H1 (cell line): ENCODE data around the gene EIF4EBP2. TPM values are rescaled to one million over a fixed set of nuclear protein-coding genes. Genes with fewer than 3 reads are reported as not detected.

Experiments
- CTCF ChIA-PET: fragments of 300-600 bp; sonication (Branson Sonifier 250); formaldehyde crosslinking; loops from one replicate; lab custom pipeline; 2021; ENCODE audit not compliant: partially characterized antibody; lab: Charles Lee
- POLR2A ChIA-PET: fragments of 300-600 bp; sonication (Branson Sonifier 250); formaldehyde crosslinking; loops from one replicate; lab custom pipeline; 2021; ENCODE audit warnings: inconsistent platforms; ENCODE audit not compliant: partially characterized antibody; lab: Charles Lee
- DNase-seq, 2 experiments: peaks; one replicate each; pipeline versions ENCODE4 v3.0.0 to v3.0.0-alpha.2; 2010 to 2022; ENCODE audit warnings: low spot score in 2 of 2, low read depth in 1 of 2, mixed read lengths in 1 of 2
- FAIRE-seq: peaks from 2 replicates; lab custom pipeline; 2011; peaks lifted over from hg19 to GRCh38; lab: Jason Lieb, UNC
- H2AFZ ChIP-seq: 2 replicates; pipeline ENCODE4 v1.8.1; 2012; ENCODE audit warnings: low read length, inconsistent platforms
- H2AK5ac ChIP-seq: 2 replicates; pipeline ENCODE4 v1.6.1; 2013; ENCODE audit warnings: low read depth, low read length
- H2BK120ac ChIP-seq: replicated peaks from 2 replicates; pipeline ENCODE3; 2013; ENCODE audit warnings: low read depth, low read length, inconsistent platforms
- H2BK12ac ChIP-seq: 2 replicates; pipeline ENCODE4 v1.6.1; 2013; ENCODE audit warnings: low read depth, low read length
- H2BK15ac ChIP-seq: 2 replicates; pipeline ENCODE4 v1.6.1; 2013; ENCODE audit warnings: low read length
- H2BK20ac ChIP-seq: 2 replicates; pipeline ENCODE4 v1.6.1; 2013; ENCODE audit warnings: low read length
- H2BK5ac ChIP-seq: 2 replicates; pipeline ENCODE4 v1.6.1; 2013; ENCODE audit warnings: low read depth, low read length
- H3K14ac ChIP-seq: 2 replicates; pipeline ENCODE4 v1.6.1; 2013; ENCODE audit warnings: inconsistent platforms; ENCODE audit not compliant: insufficient read length
- H3K18ac ChIP-seq: 2 replicates; pipeline ENCODE4 v1.6.1; 2013; ENCODE audit warnings: low read length; ENCODE audit errors: extremely low read depth
- H3K23ac ChIP-seq: 2 replicates; pipeline ENCODE4 v1.6.1; 2013; ENCODE audit warnings: inconsistent platforms; ENCODE audit not compliant: insufficient read length
- H3K23me2 ChIP-seq: 2 replicates; pipeline ENCODE4 v1.6.1; 2013; ENCODE audit warnings: low read depth, low read length
- H3K27ac ChIP-seq: 2 replicates; pipeline ENCODE4 v1.6.1; 2011; ENCODE audit warnings: low read depth, low read length, inconsistent platforms
- H3K27me3 ChIP-seq, 4 experiments: replicated peaks in 1 of 4; 1 replicate in 1 of 4; 2 replicates in 3 of 4; pipeline versions ENCODE4 v1.6.1 to v1.8.1; 2011 to 2013; ENCODE audit warnings: low read length in 3 of 4, mild to moderate bottlenecking in 3 of 4, inconsistent platforms in 2 of 4, mixed read lengths in 2 of 4, moderate library complexity in 1 of 4; ENCODE audit not compliant: control insufficient read depth in 3 of 4, insufficient read depth in 3 of 4; ENCODE audit errors: extremely low read depth in 1 of 4
- H3K36me3 ChIP-seq, 4 experiments: 2 replicates each; pipeline versions ENCODE4 v1.6.1 to v1.8.1; 2011 to 2013; ENCODE audit warnings: mild to moderate bottlenecking in 4 of 4, low read length in 3 of 4, moderate library complexity in 2 of 4, control low read depth in 1 of 4, inconsistent platforms in 1 of 4; ENCODE audit not compliant: insufficient read depth in 4 of 4, control insufficient read depth in 2 of 4
- H3K4ac ChIP-seq: replicated peaks from 2 replicates; pipeline ENCODE3; 2013; ENCODE audit warnings: low read length, low read depth, mixed read lengths, inconsistent platforms; ENCODE audit not compliant: insufficient read length
- H3K4me1 ChIP-seq, 4 experiments: replicated peaks in 1 of 4; 1 replicate in 1 of 4; 2 replicates in 3 of 4; pipeline versions ENCODE4 v1.6.1 to v1.8.1; 2011 to 2013; ENCODE audit warnings: low read length in 3 of 4, inconsistent platforms in 2 of 4, mixed read lengths in 1 of 4; ENCODE audit not compliant: insufficient read depth in 4 of 4, control insufficient read depth in 3 of 4
- H3K4me2 ChIP-seq, 2 experiments: 2 replicates each; pipeline versions ENCODE4 v1.6.1 to v1.8.1; 2011 to 2013; ENCODE audit warnings: low read depth in 2 of 2, low read length in 2 of 2, control low read depth in 1 of 2, inconsistent platforms in 1 of 2, mild to moderate bottlenecking in 1 of 2; ENCODE audit not compliant: insufficient read depth in 1 of 2
- H3K4me3 ChIP-seq, 4 experiments: fragments of 200-600, 300-600 bp in 1 of 4; sonication (generic), shearing (Covaris generic), sonication (Bioruptor Twin) in 1 of 4; 2 replicates each; pipeline versions ENCODE4 v1.5.1 to v1.8.1; 2011 to 2016; ENCODE audit warnings: low read length in 4 of 4, low read depth in 3 of 4, control low read depth in 2 of 4, inconsistent platforms in 2 of 4, mild to moderate bottlenecking in 2 of 4, mixed read lengths in 1 of 4, moderate library complexity in 1 of 4; ENCODE audit not compliant: insufficient read depth in 2 of 4; ENCODE audit errors: extremely low read depth in 1 of 4
- H3K56ac ChIP-seq: replicated peaks from 2 replicates; pipeline ENCODE3; 2013; ENCODE audit warnings: low read depth, mild to moderate bottlenecking, mixed read lengths, low read length, inconsistent platforms; ENCODE audit not compliant: insufficient read length
- H3K79me1 ChIP-seq: 2 replicates; pipeline ENCODE4 v1.6.1; 2013; ENCODE audit warnings: low read depth, low read length, control low read depth
- H3K79me2 ChIP-seq, 2 experiments: 2 replicates each; pipeline versions ENCODE4 v1.6.1 to v1.8.1; 2012 to 2013; ENCODE audit warnings: low read length in 2 of 2, mild to moderate bottlenecking in 2 of 2, inconsistent platforms in 1 of 2; ENCODE audit not compliant: insufficient read depth in 2 of 2, control insufficient read depth in 1 of 2
- H3K9ac ChIP-seq, 4 experiments: replicated peaks in 1 of 4; 1 replicate in 1 of 4; 2 replicates in 3 of 4; pipeline versions ENCODE4 v1.6.1 to v1.8.1; 2011 to 2013; ENCODE audit warnings: low read depth in 3 of 4, low read length in 3 of 4, control low read depth in 2 of 4, mild to moderate bottlenecking in 2 of 4, moderate library complexity in 2 of 4, inconsistent platforms in 1 of 4; ENCODE audit errors: extremely low read depth in 1 of 4
- H3K9me3 ChIP-seq, 2 experiments: 2 replicates each; pipeline versions ENCODE4 v1.6.1 to v1.8.1; 2012 to 2013; ENCODE audit warnings: mild to moderate bottlenecking in 2 of 2, moderate library complexity in 2 of 2, control low read depth in 1 of 2, inconsistent platforms in 1 of 2, low read depth in 1 of 2, low read length in 1 of 2, mixed read lengths in 1 of 2; ENCODE audit not compliant: insufficient read depth in 2 of 2
- H4K20me1 ChIP-seq, 2 experiments: replicated peaks in 1 of 2; 2 replicates each; pipeline versions ENCODE3 to v1.8.1; 2011 to 2013; ENCODE audit warnings: inconsistent platforms in 2 of 2, low read length in 2 of 2, mild to moderate bottlenecking in 1 of 2; ENCODE audit not compliant: insufficient read depth in 2 of 2, control insufficient read depth in 1 of 2
- H4K5ac ChIP-seq: 2 replicates; pipeline ENCODE4 v1.6.1; 2013; ENCODE audit warnings: low read length, low read depth, mixed read lengths, inconsistent platforms; ENCODE audit not compliant: insufficient read length
- H4K8ac ChIP-seq: 2 replicates; pipeline ENCODE4 v1.8.0; 2013; ENCODE audit warnings: mild to moderate bottlenecking, moderate library complexity, low read length, inconsistent platforms; ENCODE audit not compliant: insufficient read depth; ENCODE audit errors: extremely low read depth
- H4K91ac ChIP-seq: replicated peaks from 2 replicates; pipeline ENCODE3; 2013; ENCODE audit warnings: low read length, mixed read lengths, inconsistent platforms; ENCODE audit not compliant: insufficient read length
- BCL11A ChIP-seq, 2 experiments: IDR thresholded peaks; one replicate each; pipeline ENCODE4 v1.6.1; 2011; ENCODE audit warnings: low read depth in 2 of 2, low read length in 2 of 2, mild to moderate bottlenecking in 2 of 2
- E2F6 ChIP-seq: IDR thresholded peaks from 2 replicates; pipeline ENCODE4 v1.6.1; 2012; ENCODE audit warnings: inconsistent platforms
- EP300 ChIP-seq, 2 experiments: IDR thresholded peaks; 1 replicate in 1 of 2; 2 replicates in 1 of 2; pipeline ENCODE4 v1.6.1; 2011 to 2012; ENCODE audit warnings: low read depth in 2 of 2, low read length in 2 of 2, mild to moderate bottlenecking in 2 of 2, borderline replicate concordance in 1 of 2, inconsistent platforms in 1 of 2, moderate library complexity in 1 of 2
- GTF2F1 ChIP-seq: IDR thresholded peaks from 2 replicates; pipeline ENCODE4 v1.6.1; 2012; ENCODE audit warnings: low read depth, low read length, improper control_type of control experiment, borderline replicate concordance
- NRF1 ChIP-seq: IDR thresholded peaks from 2 replicates; pipeline ENCODE4 v1.6.1; 2011; ENCODE audit warnings: mild to moderate bottlenecking, low read depth, low read length, improper control_type of control experiment
- POLR2A ChIP-seq, 2 experiments: IDR thresholded peaks; 1 replicate in 1 of 2; 2 replicates in 1 of 2; pipeline ENCODE4 v1.6.1; 2011; ENCODE audit warnings: low read depth in 2 of 2, low read length in 2 of 2, mild to moderate bottlenecking in 2 of 2; ENCODE audit errors: control extremely low read depth in 1 of 2
- SP4 ChIP-seq: IDR thresholded peaks from 2 replicates; pipeline ENCODE4 v1.6.1; 2012; ENCODE audit warnings: low read length, inconsistent platforms
- SRF ChIP-seq: IDR thresholded peaks from 2 replicates; pipeline ENCODE4 v1.6.1; 2011; ENCODE audit warnings: mild to moderate bottlenecking, low read depth, low read length, moderate library complexity
- SUZ12 ChIP-seq: fragments of 200-600 bp; sonication (generic); IDR thresholded peaks from 2 replicates; pipeline ENCODE4 v1.6.1; 2012; ENCODE audit warnings: mild to moderate bottlenecking, inconsistent platforms, low read length, moderate library complexity, mixed read lengths
- WGBS, 2 experiments: shearing (Covaris generic) in 1 of 2; methylation state at CpG; one replicate each; pipeline versions ENCODE4 v1.1.6 to v1.1.7; 2013 to 2015; ENCODE audit warnings: low lambda C conversion rate in 2 of 2, mixed read lengths in 2 of 2, inconsistent platforms in 1 of 2, low coverage in 1 of 2, missing lambda C conversion rate in 1 of 2; ENCODE audit not compliant: insufficient replicate concordance in 2 of 2, insufficient coverage in 1 of 2, insufficient read length in 1 of 2; ENCODE audit errors: extremely low coverage in 1 of 2, missing lambda C conversion rate in 1 of 2; 5-methylcytosine and 5-hydroxymethylcytosine counted together
- polyA plus RNA-seq, 7 experiments: library from polyadenylated mRNA; depleted of rRNA in 3 of 7; stranded (reverse) in 5 of 7; unstranded in 2 of 7; fragments of >200 nt in 5 of 7; fragments of 200-250 nt in 2 of 7; gene quantifications; 1 replicate in 5 of 7; 2 replicates in 1 of 7; 4 replicates in 1 of 7; pipeline versions ENCODE4 v1.2.1 to v1.2.3, GENCODE V29; 2011 to 2013; ENCODE audit warnings: missing spikeins in 2 of 7, mixed read lengths in 2 of 7
- total RNA-seq: library from RNA; stranded (reverse); fragmentation: NEBNext Ultra II Directional; extraction: Animal tissue kit (Norgen Biotek cat#: 25700); gene quantifications from 2 replicates; pipeline ENCODE4 v1.2.1, GENCODE V29; 2021

EIF4EBP2 gene
- total and polyA plus RNA-seq, 2 of the 8 experiments (the other 6 are each of a cell fraction or from before 2014, with no cell fraction given), result 55.3 to 144 TPM

- no peak overlapping the region for H2BK15ac ChIP-seq
- H2BK120ac ChIP-seq, result no peak overlapping the region
- H3K18ac ChIP-seq, result no peak overlapping the region
- H4K20me1 ChIP-seq, result peaks cover 0 to 4% of the 10 kb centered on the region in 2 experiments
- peaks cover 9 to 17% (median 14%) of the 10 kb centered on the region in 4 experiments for H3K4me1 ChIP-seq
- H3K4me2 ChIP-seq, result no peak overlapping the region
- no peak overlapping the region for H3K4me3 ChIP-seq
- H2BK5ac ChIP-seq, result no peak overlapping the region
- WGBS, 2 experiments, result 85% methylated on average over 8 of the region's 8 CpGs; no CpG with 5 or more reads in 1 of the 2 experiments
- no peak for TF ChIP-seq GTF2F1
- no peak for TF ChIP-seq SUZ12
- no peak for TF ChIP-seq SP4
- no peak for TF ChIP-seq E2F6
- no peak for TF ChIP-seq SRF
- TF ChIP-seq POLR2A (IDR thresholded peaks at IDR 0.05; ENCODE audit: control extremely low read depth in 1 of 2, low read depth in 2 of 2, low read length in 2 of 2), result no peak
- no peak for TF ChIP-seq EP300 (IDR thresholded peaks at IDR 0.05; ENCODE audit: borderline replicate concordance in 1 of 2, low read depth in 2 of 2, low read length in 2 of 2)
- TF ChIP-seq NRF1, result no peak
- TF ChIP-seq BCL11A (IDR thresholded peaks at IDR 0.05; ENCODE audit: low read depth in 2 of 2, low read length in 2 of 2), result no peak
- H3K14ac ChIP-seq, result no peak overlapping the region
- H4K91ac ChIP-seq, result no peak overlapping the region
- no peak overlapping the region for H2BK12ac ChIP-seq
- no peaks in the 10 kb centered on the region; the same call in 1 of the 2 replicates for H3K79me1 ChIP-seq
- no peak for DNase-seq
- no peak for FAIRE-seq
- no peak overlapping the region for H3K9ac ChIP-seq
- POLR2A ChIA-PET, result interaction anchor here (0.6 to 1.7 kb wide), 2 partner anchors 9 to 14 kb away, joined by 3 to 4 read pairs; no protein-coding TSS in a partner anchor
- H2AFZ ChIP-seq, result no peak overlapping the region
- no peaks in the 10 kb centered on the region for H3K9me3 ChIP-seq
- peaks cover 17% of the 10 kb centered on the region; the same call in 1 of the 2 replicates for H3K23me2 ChIP-seq
- H3K79me2 ChIP-seq, result peaks cover 0 to 14% of the 10 kb centered on the region in 2 experiments; a peak in 2 of 4 replicates
- H3K4ac ChIP-seq, result no peak overlapping the region
- no peak overlapping the region for H2AK5ac ChIP-seq
- H3K36me3 ChIP-seq, result no peaks in the 10 kb centered on the region
- no peak overlapping the region for H2BK20ac ChIP-seq
- no peak overlapping the region for H3K23ac ChIP-seq
- H3K56ac ChIP-seq, result no peak overlapping the region
- no peak overlapping the region for H4K5ac ChIP-seq
- CTCF ChIA-PET, result interaction anchor here (0.6 to 43.0 kb wide), 10 partner anchors 10 to 352 kb away, joined by 3 to 908 read pairs (median 4); partner anchors contain the start of gene TYSND1
- H3K27me3 ChIP-seq, result peaks cover 0 to 6% (median 2%) of the 10 kb centered on the region in 4 experiments; a peak in 4 of 7 replicates
- H4K8ac ChIP-seq, result no peak overlapping the region
- H3K27ac ChIP-seq, result no peak overlapping the region
These were observed 71.7 kb downstream of the EIF4EBP2 start for GRCh38 chr10:70475661-70476060.
